ENCODE results near the gene TRAF1.

Gene TRAF1

GRCh38 chr9:120869360-120869687 is 57.3 kb downstream of the TRAF1 start:
- DNase-seq (ENCODE audit: low read depth) = no peak

- DNase-seq (ENCODE audit: low read depth) = peak; percentile 94
Observed at GRCh38 chr9:120868676-120869359, 57.8 kb downstream of the TRAF1 start.

GRCh38 chr9:120868339-120868675 is 58.3 kb downstream of the TRAF1 start:
- DNase-seq (ENCODE audit: low read depth) = no peak

- no peak for DNase-seq (ENCODE audit: low read depth)
Observed at GRCh38 chr9:120867676-120868338, 58.8 kb downstream of the TRAF1 start.

GRCh38 chr9:120866651-120867050 is 59.9 kb downstream of the TRAF1 start:
- no peak for DNase-seq (ENCODE audit: low read depth)

GRCh38 chr9:120865809-120866208 is 60.8 kb downstream of the TRAF1 start:
- DNase-seq (ENCODE audit: low read depth) = no peak

- DNase-seq (ENCODE audit: low read depth) = no peak
Observed at GRCh38 chr9:120865176-120865575, 61.4 kb downstream of the TRAF1 start.

GRCh38 chr9:120864719-120865118 is 61.9 kb downstream of the TRAF1 start:
- no peak for DNase-seq (ENCODE audit: low read depth)

- DNase-seq (ENCODE audit: low read depth) = no peak
Observed at GRCh38 chr9:120863833-120864232, 62.8 kb downstream of the TRAF1 start.

GRCh38 chr9:120862452-120862851 is 64.1 kb downstream of the TRAF1 start:
- DNase-seq (ENCODE audit: low read depth) = no peak

- no peak for DNase-seq (ENCODE audit: low read depth)
Observed at GRCh38 chr9:120861935-120862334, 64.7 kb downstream of the TRAF1 start.

- DNase-seq (ENCODE audit: low read depth) = no peak
Observed at GRCh38 chr9:120860083-120860482, 66.5 kb downstream of the TRAF1 start.

GRCh38 chr9:120859361-120859760 is 67.2 kb downstream of the TRAF1 start:
- no peak for DNase-seq (ENCODE audit: low read depth)

GRCh38 chr9:120857902-120858301 is 68.7 kb downstream of the TRAF1 start:
- no peak for DNase-seq (ENCODE audit: low read depth)

- DNase-seq (ENCODE audit: low read depth) = no peak
Observed at GRCh38 chr9:120857481-120857880, 69.1 kb downstream of the TRAF1 start.

- no peak for DNase-seq (ENCODE audit: low read depth)
Observed at GRCh38 chr9:120856700-120857099, 69.9 kb downstream of the TRAF1 start.

GRCh38 chr9:120855827-120856670 is 70.5 kb downstream of the TRAF1 start:
- DNase-seq (ENCODE audit: low read depth) = no peak

GRCh38 chr9:120854596-120855327 is 71.8 kb downstream of the TRAF1 start:
- DNase-seq (ENCODE audit: low read depth) = no peak

GRCh38 chr9:120853198-120853597 is 73.4 kb downstream of the TRAF1 start:
- no peak for DNase-seq (ENCODE audit: low read depth)

Measured in stimulated activated CD8-positive, alpha-beta memory T cell treated with anti-CD3 and anti-CD28 coated beads, Interleukin-15, amount 100 ng/mL, for 24 hours (primary cell).